GM19463 (cell line): ENCODE measurements around the gene KCNA5.

ENCODE experiments used
- ATAC-seq: cut with Tn5 transposase; IDR thresholded peaks from one replicate; pipeline ENCODE4 v1.9.1; 2021; ENCODE audit warnings: mild to moderate bottlenecking, moderate library complexity; ENCODE audit not compliant: unreplicated experiment

KCNA5 gene

DNA sequence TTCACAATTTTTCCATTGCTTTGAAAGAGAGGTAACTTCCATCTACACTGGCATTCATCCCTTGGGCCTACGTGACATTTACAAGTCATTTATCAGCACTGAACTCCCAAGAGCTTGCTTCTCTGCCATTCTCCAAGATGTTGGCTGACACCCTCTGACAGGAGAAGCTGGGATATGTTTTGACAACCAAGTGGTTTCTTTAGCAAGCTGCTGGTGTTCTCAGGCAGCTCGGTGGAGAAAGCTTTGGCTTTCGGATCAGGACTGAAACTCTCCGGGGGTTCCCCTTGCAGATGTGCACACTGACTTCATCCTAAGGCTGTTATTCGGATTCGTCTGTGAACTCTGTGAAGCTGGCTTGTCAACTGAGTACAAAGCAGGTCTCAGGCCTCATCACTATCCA, 15.7 kb downstream of the KCNA5 start:
- ATAC-seq = no peak

DNA sequence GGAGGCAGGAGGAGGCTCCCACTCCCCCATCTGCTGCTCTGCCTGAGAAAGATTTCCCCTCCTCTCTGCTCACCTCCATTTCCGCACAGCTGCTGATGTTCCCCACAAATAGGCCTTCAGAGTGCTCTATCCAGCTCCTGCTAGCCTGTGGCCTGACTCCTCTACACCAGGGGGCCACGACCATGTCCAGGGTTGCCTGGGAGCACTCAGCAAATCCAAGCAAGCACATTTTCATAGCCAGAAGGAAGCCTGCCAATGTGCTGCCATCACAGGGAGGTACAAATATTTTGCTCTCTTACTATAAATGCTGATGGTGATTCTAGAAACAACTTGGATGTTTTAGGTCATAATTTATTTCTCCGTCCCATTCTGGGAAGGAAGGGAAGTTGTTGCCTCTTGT, 17.3 kb downstream of the KCNA5 start:
- no peak for ATAC-seq

DNA sequence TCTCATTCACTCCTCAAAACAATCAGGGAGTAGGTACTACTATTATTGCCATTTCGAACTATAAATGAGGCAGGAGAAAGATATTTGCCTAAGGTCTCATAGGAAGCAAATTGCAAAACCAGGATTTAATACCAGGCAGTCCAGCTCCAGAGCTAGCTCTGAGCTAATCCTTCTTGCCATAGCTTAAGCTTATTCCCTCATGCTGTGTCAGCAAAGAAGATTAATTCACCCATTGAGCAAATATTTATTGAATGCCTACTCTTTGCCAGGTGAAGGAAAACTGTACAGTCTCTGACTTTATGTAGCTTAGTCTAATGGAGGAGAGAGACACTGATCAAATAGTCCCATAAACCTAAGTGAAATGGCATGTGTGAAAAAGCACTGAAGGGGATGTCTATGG, 19.5 kb downstream of the KCNA5 start:
- ATAC-seq = no peak

DNA sequence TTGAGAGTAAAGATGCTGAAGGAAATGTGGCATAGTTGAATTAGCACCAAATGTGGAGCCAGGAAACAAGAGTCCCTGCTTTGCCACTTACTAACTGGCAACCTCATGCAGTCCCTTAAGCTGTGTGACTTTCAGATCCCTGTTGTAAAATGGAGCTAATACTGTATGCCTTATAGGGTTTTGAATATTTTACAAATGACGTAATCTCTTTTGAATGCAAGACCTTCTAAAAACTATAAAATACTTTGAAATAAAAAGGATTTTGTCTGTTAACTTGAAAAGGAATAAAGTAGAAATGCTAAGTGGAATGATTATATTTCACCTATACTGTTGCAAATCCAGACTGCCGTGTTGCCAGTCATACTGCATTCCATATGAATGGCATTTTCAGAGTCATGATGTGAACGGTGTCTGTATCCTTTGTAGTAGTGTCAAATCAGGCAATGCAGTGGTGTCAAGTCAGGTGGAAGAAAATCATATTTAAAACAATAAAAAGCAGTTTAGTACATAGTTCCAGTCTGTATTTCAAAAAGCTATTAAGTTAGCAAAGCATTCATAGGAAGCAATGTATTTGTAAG, 21.3 kb downstream of the KCNA5 start:
- ATAC-seq = no peak

DNA sequence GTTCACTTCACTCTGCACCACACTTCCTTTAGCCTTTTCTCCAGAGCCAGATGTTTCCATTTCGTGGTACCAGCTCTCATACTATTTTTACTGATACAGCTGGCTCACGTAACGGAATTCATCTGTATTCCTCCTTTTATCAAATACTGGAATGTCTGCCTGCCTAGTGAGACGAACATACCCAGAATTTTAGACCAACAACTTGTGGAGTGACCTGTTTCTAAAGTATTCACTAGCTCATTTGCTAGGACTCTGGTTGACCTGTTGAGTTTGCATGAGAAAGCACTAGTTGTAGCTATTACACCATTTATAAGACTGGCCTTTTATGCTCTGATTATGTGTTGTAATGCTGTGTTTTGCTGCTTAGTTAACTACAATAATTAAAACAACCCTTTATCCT, 22.6 kb downstream of the KCNA5 start:
- ATAC-seq = no peak

DNA sequence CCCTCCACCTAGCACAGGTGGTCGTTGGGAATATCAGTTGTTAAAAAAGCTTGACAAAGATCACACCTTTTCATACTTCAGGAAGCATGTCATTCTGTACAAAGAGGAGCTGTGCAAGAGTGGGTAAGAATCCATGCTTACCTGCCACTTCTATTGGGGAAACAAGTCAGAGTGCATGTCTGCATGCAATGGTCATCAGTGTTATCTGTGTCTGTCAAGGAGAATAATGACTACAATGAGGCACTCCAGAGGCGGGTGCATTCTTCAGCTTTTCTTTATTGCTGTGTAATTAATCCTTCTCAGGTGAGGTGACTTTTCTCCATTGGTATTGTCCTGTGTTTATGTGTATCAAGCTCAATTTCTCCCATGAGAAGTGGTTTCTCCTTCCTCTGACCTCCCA, 24.4 kb downstream of the KCNA5 start:
- ATAC-seq = no peak

DNA sequence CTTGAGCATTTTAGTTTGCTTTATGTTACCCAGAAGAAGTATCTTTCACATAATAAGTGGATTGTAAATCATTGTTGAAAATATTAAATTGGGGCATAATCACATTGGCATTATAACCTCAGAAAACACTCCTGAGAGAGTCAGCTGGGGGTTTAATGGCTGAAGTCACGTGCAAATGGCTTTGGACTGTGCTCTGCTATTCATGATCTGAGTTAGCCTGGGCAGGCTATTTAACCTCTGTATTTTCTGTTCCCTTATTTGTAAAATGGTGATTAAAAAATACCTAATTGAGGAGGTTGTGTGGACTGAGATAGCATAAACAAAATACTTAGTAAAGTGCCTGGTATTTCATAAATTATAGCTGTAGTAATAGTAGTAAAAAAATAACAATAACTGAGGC, 24.9 kb downstream of the KCNA5 start:
- ATAC-seq = no peak

DNA sequence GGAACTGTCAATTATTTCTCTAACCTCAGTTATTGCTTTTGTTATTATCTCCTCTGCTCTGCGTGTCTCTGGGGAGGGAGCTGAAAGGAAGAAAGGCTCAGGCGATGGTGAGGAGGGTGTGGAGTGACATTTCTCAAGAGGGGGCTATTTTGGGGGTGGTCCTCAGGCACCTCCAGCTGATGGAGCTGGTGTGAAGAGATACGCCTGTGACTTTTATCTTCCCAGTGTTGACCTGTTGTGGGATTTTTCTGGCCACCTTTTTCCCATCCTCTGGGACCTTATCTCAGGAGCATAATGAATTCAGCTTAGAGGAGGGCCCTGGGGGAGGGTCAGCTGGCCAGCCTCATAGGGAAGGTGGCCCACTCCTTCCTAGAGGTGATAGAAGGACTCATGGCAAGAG, 26.4 kb downstream of the KCNA5 start:
- no peak for ATAC-seq

DNA sequence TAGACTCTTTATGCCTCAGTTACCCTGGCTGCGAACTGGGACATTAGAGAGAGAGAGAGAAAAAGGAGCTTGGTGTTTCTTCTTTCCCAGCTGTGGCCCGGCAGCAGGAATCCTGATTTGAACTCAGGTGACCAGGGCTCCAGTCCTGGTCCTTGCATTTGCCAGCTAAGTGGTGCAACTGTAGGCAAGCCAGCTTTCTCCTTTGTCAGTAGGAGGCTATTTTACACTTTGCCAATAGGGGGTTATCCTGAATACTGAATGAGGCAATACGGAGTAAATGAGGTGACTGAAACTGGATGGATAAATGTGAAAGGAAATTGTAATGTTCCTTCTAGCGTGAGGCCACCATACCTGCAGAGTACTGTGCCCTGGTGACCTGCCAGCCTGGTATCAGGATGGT, 27.8 kb downstream of the KCNA5 start:
- no peak for ATAC-seq

DNA sequence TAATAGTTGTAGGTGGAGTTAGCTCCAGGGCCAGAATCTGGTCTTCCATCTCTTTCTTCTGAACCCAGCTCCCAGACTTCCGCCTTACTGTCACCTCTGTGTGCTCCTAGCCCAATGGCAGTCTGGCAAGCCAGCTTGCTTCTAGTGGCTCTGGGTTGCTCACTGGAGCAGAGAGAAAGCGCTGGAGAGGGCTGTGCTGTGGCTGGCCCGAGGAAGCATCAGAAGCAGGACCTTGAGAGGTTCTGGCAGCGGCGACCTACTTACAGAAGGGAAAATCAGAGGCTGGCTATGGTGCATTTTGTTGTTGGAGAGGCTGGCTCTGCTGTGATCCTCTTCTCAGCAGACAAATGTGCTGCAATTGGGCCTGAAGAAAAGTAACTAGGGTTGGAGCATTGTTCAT, 28.6 kb downstream of the KCNA5 start:
- no peak for ATAC-seq

DNA sequence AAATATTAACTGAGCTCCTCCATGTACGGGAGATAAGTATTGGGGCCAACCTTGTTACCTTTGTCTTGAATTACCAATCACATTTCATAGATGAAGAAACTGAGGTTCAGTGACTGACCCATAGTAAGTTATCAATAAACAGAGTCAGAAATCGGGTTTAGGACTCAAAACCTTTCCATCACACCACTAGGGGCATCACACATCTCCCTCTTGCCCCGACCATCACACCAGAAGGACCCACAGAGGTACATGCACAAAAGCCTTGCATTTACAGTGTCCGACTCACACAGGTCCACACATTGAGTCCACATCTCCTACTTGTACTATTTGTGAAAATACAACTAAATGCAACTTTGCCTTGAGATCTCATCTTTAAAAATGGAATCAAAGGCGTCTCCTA, 29.4 kb downstream of the KCNA5 start:
- ATAC-seq = no peak

DNA sequence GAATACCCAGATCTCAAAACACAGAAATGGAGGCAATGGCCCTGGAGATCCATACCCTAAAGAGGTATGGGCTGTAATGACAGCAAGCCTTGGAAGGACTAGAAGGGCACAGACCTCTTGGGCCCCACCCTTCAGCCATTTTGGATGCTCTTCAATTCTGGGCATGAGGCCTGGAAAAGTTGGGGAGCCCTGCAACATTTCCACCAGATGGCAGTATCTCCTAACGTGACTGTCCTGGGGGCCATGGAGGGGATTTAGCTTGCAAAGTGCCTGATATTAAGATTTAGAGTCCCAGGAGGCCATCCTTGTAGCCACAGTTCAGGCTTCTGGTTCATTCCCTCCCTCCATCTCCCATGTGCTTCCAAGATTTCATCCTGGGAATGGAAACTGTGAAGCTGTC, 30.2 kb downstream of the KCNA5 start:
- ATAC-seq = no peak

DNA sequence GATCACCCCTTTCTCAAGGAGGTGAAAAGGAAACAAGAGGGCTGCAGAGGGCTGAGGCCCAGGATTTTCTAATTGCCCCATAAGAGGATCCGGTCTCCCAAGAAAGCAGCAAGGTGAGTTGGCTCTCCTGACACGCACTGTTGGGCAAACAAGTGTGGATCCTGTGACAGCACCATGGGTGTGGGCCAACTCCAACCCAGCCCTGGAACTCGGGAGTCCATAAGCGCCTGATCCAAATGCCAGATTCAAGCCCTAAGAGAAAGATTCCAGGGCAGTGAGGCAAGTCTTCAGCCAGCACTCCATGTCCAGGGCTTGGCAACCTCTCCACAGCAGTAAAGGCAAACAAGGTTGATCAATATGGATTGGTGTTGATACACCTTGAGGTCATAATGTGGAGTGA, 33.1 kb downstream of the KCNA5 start:
- no peak for ATAC-seq

DNA sequence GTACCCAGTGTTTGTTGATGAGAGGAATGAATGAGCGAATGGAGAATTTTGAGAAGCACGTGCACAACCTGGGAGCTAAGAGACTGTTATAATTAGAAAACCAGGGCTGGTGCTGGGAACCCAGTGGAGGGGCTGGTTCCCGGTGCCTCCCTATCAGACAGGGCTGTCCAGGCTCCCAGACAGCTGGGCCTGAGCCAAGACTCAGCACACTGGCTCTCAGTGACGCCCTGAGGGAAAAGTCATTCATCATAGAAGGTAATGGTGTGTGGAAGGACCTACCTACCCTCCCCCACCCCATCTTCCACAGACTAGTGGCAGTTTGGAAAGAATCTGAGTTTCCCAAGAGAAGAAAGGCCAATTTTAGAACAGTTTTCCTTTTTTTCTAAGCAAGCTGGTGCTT, 34.7 kb downstream of the KCNA5 start:
- ATAC-seq = no peak

DNA sequence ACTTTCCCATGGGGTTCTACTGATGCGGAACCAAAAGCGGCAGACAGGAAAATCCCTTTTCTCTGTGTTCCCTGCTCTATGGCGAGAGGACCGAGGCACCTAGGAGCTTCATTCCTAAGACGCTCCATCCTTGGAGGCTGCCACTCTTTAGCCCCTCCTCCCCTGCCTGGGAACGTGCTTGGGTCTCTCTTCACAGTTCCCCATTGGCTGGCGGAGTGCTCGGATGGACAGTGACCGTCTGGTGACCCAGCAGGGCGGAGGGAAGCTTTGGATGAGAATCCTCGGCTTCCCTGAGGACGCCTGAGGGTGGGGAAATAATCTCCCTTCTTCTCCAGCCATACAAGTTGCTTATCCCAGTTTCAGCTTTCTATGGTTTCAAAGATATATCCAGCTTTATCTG, 37.3 kb downstream of the KCNA5 start:
- ATAC-seq = no peak

DNA sequence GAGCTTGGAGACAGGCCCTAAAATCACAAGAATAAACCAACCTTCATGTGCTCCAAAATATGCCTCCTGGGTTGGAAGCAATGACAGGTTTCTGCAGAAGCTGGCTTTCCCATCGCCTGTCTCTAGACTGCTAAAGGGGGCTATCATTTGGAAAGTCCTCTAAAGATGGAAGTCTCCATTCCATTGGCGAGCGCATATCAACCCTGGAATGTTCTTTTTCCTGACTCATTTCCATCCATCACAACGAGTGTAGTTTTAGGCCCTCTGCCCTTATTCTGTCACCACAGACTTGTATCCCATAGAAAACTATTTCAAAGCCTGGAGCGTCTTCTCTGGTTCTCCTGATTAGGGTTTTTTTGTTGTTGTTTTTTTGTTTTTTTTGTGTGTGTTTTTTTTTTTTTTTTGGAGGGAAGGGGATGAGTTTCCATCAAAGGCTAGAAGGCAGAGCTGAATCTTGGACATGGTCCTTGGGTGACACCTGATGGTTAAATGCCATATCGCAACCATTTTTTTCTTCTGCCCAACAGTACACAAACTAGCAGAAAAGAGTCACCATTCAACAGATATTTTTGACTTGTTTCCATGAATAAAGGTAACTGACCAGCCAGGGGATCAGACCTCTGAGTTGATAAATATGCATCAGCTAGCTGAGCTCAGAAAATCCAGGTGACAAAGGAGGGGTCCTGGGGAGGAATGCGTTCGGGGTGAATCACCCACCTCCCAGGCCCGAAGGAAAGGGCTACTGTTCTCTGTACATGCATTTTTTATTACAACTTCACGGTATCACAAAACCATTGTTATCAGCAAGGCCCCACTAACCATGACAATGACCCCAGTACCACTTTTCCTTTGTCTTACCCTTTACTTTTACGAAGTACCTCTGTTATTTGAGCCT, 40.5 kb downstream of the KCNA5 start:
- ATAC-seq = no peak

DNA sequence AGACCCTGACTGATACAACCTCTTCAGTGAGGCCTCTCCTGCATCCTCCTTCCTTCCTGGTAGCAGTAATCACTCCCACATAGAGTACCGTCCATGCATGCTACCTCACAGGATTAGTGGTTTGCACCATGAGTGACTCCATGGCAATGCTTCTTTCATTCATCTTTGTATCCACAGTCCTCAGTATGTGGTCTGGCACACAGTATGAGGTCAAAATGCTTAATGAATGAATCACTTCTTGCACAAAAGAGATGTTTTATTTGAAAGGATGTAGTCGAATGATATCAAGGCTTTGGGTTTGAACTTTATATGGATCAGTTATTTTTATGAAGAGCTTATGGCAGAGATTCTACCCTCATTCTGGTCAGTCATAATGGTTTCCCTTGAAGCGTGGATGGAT, 42.2 kb downstream of the KCNA5 start:
- no peak for ATAC-seq

DNA sequence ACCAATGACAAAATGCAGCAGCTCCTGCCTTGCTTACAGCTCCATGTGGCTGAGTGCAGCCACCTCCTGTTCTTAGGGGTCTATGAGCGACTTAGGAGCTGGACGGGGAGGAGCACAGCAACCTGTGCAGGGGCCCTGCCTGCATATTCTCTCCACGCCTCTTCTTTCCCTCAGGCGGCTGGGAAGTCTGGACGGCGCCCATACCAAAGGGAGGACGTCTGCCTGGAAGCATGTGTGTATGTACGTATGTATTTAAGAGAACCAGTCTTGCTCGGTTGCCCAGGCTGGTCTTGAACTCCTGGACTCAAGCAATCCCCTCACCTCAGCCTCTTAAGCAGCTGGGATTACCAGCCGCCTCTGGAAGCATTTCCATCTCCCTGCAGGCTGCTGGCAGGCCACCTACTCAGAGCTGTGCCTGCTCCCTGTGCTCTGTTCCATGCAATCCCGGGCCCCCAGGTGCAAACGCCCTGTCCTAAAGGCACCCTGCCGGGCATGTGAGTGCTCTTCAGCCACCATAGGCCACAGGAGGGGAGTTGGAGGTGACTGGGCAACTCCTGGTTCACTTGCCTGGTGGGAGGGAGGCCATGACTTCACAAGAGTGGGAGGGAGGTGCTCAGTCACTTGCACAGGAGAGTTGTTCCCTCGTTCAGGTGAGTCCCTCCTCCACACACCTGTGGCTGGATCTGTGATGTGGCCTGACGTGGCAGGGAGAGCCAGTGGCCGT, 44.3 kb downstream of the KCNA5 start:
- no peak for ATAC-seq

DNA sequence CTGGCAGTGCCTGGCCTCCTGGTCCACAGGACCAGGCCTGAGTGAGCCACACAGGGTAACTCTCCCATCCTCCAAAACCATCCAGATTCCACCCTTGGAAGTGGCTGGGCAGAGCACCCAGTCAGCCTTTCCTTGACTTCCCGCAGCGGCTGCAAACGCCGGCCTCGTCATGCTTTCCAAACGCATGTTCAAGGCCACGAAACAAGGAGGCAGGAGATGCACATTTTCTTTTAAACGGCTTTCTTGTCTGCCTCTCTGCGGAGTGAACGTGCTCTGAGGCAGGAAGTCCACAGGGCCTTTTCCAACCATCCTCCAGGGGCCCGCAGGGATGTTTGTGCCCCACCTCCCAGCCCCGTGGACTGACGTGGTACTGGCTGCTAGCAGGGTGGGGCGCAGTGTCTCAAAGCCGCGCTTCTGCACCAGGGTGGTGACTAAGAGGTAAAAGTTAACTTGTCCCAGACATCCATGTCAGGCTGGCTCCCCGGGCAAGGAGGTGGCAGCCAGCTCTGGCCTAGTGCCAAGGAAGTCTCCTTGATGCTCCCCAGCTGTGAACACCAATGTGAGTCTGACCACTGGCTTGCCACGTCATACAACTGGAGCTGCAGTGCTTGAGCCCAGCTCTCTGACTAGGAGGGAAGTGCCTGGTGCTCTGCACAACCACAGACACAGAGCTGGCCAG, 45.0 kb downstream of the KCNA5 start:
- no peak for ATAC-seq

DNA sequence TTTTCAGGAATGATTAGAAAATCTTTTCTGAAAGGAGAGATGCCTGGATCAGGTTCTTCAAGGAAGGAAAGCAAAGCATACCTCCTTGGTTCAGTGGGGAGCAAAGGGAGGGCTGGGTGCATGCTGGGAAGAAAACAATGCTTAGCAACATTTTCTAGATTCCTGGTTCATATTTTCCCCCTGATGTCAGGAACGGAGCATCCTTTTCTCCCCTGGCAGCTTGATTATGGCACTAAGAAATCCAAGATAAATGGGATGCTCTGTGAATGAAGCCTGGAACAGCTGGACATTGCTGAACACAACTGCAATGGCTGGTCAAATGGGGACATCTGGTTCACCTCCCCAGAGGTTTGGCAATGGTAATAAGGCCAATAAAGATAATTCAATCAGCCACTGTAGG, 50.9 kb downstream of the KCNA5 start:
- ATAC-seq = no peak

DNA sequence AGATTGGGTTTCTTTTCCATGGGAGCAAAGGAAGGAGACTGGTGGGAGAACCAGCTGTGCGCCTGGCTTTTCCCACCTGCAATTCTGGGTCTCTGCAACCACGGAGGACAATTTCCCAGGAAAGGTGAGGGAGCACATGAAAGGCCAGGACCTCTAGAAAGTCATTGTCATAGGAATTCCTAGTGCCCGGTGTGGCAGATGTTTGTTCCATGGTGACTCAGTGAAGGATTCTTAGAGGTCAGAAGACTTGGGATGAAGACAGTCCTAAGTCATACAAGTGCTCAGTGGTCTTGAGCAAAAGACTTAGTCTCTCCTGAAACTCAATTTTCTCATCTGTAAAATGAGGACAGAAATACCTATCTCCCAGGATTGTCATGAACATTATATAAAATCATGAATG, 51.3 kb downstream of the KCNA5 start:
- no peak for ATAC-seq
